ENCODE results near the gene DENND10.

DNA sequence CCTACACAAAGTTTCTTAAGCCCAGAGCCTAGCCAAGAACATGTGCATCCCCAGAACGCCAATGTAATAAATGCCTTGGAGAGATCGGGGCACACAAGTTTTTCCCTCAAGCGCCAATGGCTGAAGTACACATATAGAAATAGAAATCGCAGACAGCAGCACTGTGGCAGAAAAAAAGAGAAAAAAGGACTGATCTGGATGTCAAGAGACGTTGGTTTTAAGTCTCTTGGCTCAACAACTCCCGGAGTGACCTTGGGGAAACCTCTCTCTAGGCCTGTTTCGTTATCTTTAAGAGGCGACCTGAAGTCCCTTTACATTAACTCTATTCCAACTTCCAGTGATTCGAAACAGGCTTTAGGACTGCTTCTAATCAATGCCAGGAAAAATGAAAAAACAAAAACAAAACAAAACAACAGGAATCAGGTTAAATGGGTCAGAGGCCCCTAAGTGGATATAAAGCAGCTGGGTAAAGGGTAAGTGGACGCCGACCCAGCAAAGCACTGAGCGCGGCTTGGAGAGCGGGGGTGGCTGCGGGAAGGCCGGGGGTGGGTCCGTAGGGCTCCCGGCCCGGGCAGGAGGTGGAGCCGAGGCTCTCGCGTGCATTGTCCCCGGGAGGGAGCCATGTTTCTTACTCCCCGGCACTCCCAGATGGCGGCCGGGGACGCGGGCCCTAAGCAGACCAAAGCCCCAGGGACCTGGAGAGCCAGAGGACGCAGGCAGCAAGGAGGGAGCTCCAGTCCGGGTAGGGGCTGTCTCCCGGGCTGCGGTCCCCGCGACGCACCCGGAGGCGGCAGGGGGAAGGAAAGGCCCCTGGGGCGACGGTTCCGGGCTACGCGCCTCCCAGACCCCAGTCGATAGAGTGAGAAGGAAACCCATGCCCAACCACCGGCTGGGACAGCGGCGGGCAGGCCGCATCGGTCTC lies 24.1 kb upstream of the DENND10 start:
- TF ChIP-seq EZH2 (IDR thresholded peaks at IDR 0.05): no peak
- TF ChIP-seq POLR2AphosphoS5 (IDR thresholded peaks at IDR 0.05; ENCODE audit: borderline replicate concordance, low read depth, low read length): no peak
- TF ChIP-seq FOXP2 (optimal IDR thresholded peaks at IDR 0.05; ENCODE audit: control extremely low read depth, extremely low read length, insufficient read depth): no peak
